H1 (cell line): Measurements from ENCODE around the gene PSIP1. TPM values are rescaled to one million over a fixed set of nuclear protein-coding genes. Genes with fewer than 3 reads are reported as not detected.

Source experiments
- KDM1A ChIP-seq: fragments of 200-600, 300-600 bp; sonication (generic); IDR thresholded peaks from 2 replicates; pipeline ENCODE4 v1.7.1; 2016; ENCODE audit warnings: mild to moderate bottlenecking, low read length, borderline replicate concordance
- polyA plus RNA-seq, 7 experiments: library from polyadenylated mRNA; depleted of rRNA in 3 of 7; stranded (reverse) in 5 of 7; unstranded in 2 of 7; fragments of >200 nt in 5 of 7; fragments of 200-250 nt in 2 of 7; gene quantifications; 1 replicate in 5 of 7; 2 replicates in 1 of 7; 4 replicates in 1 of 7; pipeline versions ENCODE4 v1.2.1 to v1.2.3, GENCODE V29; 2011 to 2013; ENCODE audit warnings: missing spikeins in 2 of 7, mixed read lengths in 2 of 7
- small RNA-seq: library from polyadenylated mRNA; stranded (forward); fragments of <200 nt; extraction: miRNeasy Mini kit (QIAGEN cat#:217004); gene quantifications from one replicate; pipeline ENCODE3, GENCODE V24; 2013; ENCODE audit not compliant: insufficient read depth
- total RNA-seq: library from RNA; stranded (reverse); fragmentation: NEBNext Ultra II Directional; extraction: Animal tissue kit (Norgen Biotek cat#: 25700); gene quantifications from 2 replicates; pipeline ENCODE4 v1.2.1, GENCODE V29; 2021

The PSIP1 gene
- total and polyA plus RNA-seq, 2 of the 8 experiments (the other 6 are each of a cell fraction or from before 2014, with no cell fraction given): 63.3 to 387 TPM

DNA sequence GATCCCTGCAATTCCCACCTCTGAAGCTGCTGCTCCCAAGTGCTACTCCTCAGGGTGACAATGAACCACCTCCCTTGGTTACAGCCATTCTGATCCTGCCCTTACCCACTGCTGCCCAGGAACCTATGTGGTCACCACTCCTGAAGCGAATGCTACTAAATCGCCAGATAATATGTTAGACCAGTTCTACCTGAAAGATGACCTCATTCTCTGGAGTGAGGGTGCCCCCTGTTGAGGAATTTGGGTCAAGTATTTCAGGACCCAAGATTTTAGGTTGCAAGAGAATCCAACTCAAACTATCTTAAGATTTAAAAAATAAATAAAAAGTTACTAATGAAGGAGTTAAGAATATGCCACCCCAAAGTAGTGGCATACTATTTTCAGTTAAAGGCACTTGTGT is 93.9 kb downstream of the PSIP1 start (continued):
- no peak for TF ChIP-seq KDM1A

Small RNAs within 50 kb of the gene (small RNA-seq; reads per million reads assigned to genes)
- gene AL513423.1 (not detected), gene RN7SL98P (not detected), gene RNU6-246P (not detected), gene RNU6-319P (not detected)

Other genes with a start within 250 kb of the PSIP1 start
- gene TTC39B, start 203.8 kb downstream of the PSIP1 start, total RNA-seq: 9.5 and 10.9 TPM in 2 replicates
- gene TTC39B, start 203.8 kb downstream of the PSIP1 start, polyA plus RNA-seq (2011; rRNA removed): 1.3 and 1.6 TPM in 2 replicates
- 25.3 and 25.8 TPM in 2 replicates for gene SNAPC3, start 88.1 kb downstream of the PSIP1 start, total RNA-seq
- gene SNAPC3, start 88.1 kb downstream of the PSIP1 start, polyA plus RNA-seq (2011; rRNA removed): 11.9 and 13.0 TPM in 2 replicates
- gene CCDC171, start 42.1 kb upstream of the PSIP1 start, total RNA-seq: 1.9 and 2.3 TPM in 2 replicates
- gene CCDC171, start 42.1 kb upstream of the PSIP1 start, polyA plus RNA-seq (2011; rRNA removed): 0.39 and 0.83 TPM in 2 replicates